K562 (cell line): Measurements from ENCODE around the gene RTF2. TPM values are rescaled to one million over a fixed set of nuclear protein-coding genes. Genes with fewer than 3 reads are reported as not detected.

ENCODE experiments used
- ATAC-seq: fragments of 200-7000 bp; cut with Tn5 transposase; 3 replicates; pipeline ENCODE4 v1.9.1; 2020; ENCODE audit warnings: moderate library complexity
- BruUV-seq: library from RNA; stranded (reverse); fragments of 400-500 nt; replicated peaks from 2 replicates; lab custom pipeline; 2021; lab: Mats Ljungman, UMichigan
- CTCF ChIA-PET: fragments of 300-600 bp; formaldehyde crosslinking; extraction: SDS; loops from one replicate; lab custom pipeline; 2021; ENCODE audit warnings: low intra/inter-chr PET ratio; lab: Yijun Ruan, JAX
- POLR2A ChIA-PET: fragments of 300-600, 350-650 bp; sonication (Branson Sonifier 250); formaldehyde crosslinking; extraction: SDS; loops from one replicate; lab custom pipeline; 2021; ENCODE audit warnings: antibody characterized with exemption, inconsistent platforms; lab: Yijun Ruan, JAX
- DNase-seq, 4 experiments: peaks; one replicate each; pipeline versions ENCODE4 v3.0.0 to v3.0.0-alpha.2; 2011 to 2018; ENCODE audit warnings: low spot score in 3 of 4, mixed read lengths in 3 of 4; ENCODE audit errors: extremely low read depth in 1 of 4
- FAIRE-seq: peaks from 2 replicates; lab custom pipeline; 2011; peaks lifted over from hg19 to GRCh38; lab: Jason Lieb, UNC
- H2AFZ ChIP-seq: 2 replicates; pipeline ENCODE4 v1.6.0; 2011; ENCODE audit warnings: low read depth, low read length, control low read depth, inconsistent platforms
- H3K27ac ChIP-seq: fragments of 200-600 bp; 3 replicates; pipeline ENCODE4 v1.8.0; 2011; ENCODE audit warnings: low read depth, mild to moderate bottlenecking, control low read depth, inconsistent platforms, low read length, moderate library complexity, mixed read lengths; ENCODE audit errors: extremely low read depth
- H3K27me3 ChIP-seq, 2 experiments: fragments of 300-600 bp in 1 of 2; 2 replicates in 1 of 2; 3 replicates in 1 of 2; pipeline versions ENCODE4 v1.6.0 to v1.8.0; 2011; ENCODE audit warnings: inconsistent platforms in 2 of 2, low read length in 2 of 2, mild to moderate bottlenecking in 1 of 2, mixed read lengths in 1 of 2, moderate library complexity in 1 of 2; ENCODE audit not compliant: control insufficient read depth in 2 of 2, insufficient read depth in 2 of 2
- H3K36me3 ChIP-seq: fragments of 300-600 bp; 3 replicates; pipeline ENCODE4 v1.8.0; 2011; ENCODE audit warnings: mild to moderate bottlenecking, low read length, inconsistent platforms; ENCODE audit not compliant: control insufficient read depth, insufficient read depth
- H3K4me1 ChIP-seq, 2 experiments: fragments of 200-600 bp in 1 of 2; replicated peaks in 1 of 2; 2 replicates in 1 of 2; 3 replicates in 1 of 2; pipeline versions ENCODE4 v1.5.1 to v1.8.0; 2011; ENCODE audit warnings: inconsistent platforms in 2 of 2, low read length in 2 of 2, mild to moderate bottlenecking in 1 of 2, mixed read lengths in 1 of 2, moderate library complexity in 1 of 2; ENCODE audit not compliant: control insufficient read depth in 2 of 2, insufficient read depth in 2 of 2
- H3K4me2 ChIP-seq: 2 replicates; pipeline ENCODE4 v1.6.1; 2011; ENCODE audit warnings: low read length, control low read depth, inconsistent platforms, mixed read lengths; ENCODE audit not compliant: insufficient read depth
- H3K4me3 ChIP-seq: fragments of 200-600 bp; sonication (generic), shearing (Covaris generic); 2 replicates; pipeline ENCODE4 v1.5.1; 2016; ENCODE audit warnings: control low read depth, inconsistent platforms
- H3K79me2 ChIP-seq: fragments of 200-600 bp; 3 replicates; pipeline ENCODE4 v1.8.0; 2011; ENCODE audit warnings: low read length, inconsistent platforms; ENCODE audit not compliant: control insufficient read depth, insufficient read depth
- H3K9ac ChIP-seq, 2 experiments: 2 replicates each; pipeline versions ENCODE4 v1.6.0 to v1.6.1; 2011; ENCODE audit warnings: low read depth in 2 of 2, low read length in 2 of 2, control low read depth in 1 of 2, inconsistent platforms in 1 of 2, mild to moderate bottlenecking in 1 of 2, mixed read lengths in 1 of 2; ENCODE audit not compliant: insufficient read depth in 1 of 2
- H3K9me1 ChIP-seq: one replicate; pipeline ENCODE4 v1.6.0; 2011; ENCODE audit warnings: inconsistent platforms, mild to moderate bottlenecking, low read length, moderate library complexity; ENCODE audit not compliant: control insufficient read depth, insufficient read depth
- H3K9me3 ChIP-seq: replicated peaks from 2 replicates; pipeline ENCODE4 v1.5.1; 2011; ENCODE audit warnings: low read depth, low read length, inconsistent platforms; ENCODE audit not compliant: control insufficient read depth, insufficient read depth
- H4K20me1 ChIP-seq: replicated peaks from 2 replicates; pipeline ENCODE4 v1.6.1; 2011; ENCODE audit warnings: low read length, inconsistent platforms, mixed read lengths; ENCODE audit not compliant: control insufficient read depth, insufficient read depth
- MBD2 ChIP-seq: sonication (generic); IDR thresholded peaks from 2 replicates; pipeline ENCODE4 v1.6.1; 2016; ENCODE audit warnings: low read depth, borderline replicate concordance
- NKRF ChIP-seq: fragments of 450-650 bp; IDR thresholded peaks from 2 replicates; pipeline ENCODE4 v1.6.1; 2016; ENCODE audit warnings: borderline replicate concordance
- POLR2G ChIP-seq: fragments of 200-400 bp; formaldehyde crosslinking; IDR thresholded peaks from 2 replicates; pipeline ENCODE4 v1.6.1; 2017; ENCODE audit warnings: low read depth, mild to moderate bottlenecking, antibody characterized with exemption, low read length, moderate library complexity
- ZBTB33 ChIP-seq: sonication (generic); formaldehyde crosslinking; IDR thresholded peaks from 2 replicates; pipeline ENCODE4 v1.8.1; 2023; ENCODE audit warnings: mild to moderate bottlenecking, missing genetic modification reagents
- ZNF212 ChIP-seq: fragments of 450-650 bp; formaldehyde crosslinking; IDR thresholded peaks from 2 replicates; pipeline ENCODE4 v1.4.0; 2020; ENCODE audit warnings: mild to moderate bottlenecking
- ZNF239 ChIP-seq: fragments of 250-450 bp; sonication (Bioruptor Pico); IDR thresholded peaks from 2 replicates; pipeline ENCODE4 v1.4.0; 2020; ENCODE audit warnings: mild to moderate bottlenecking
- WGBS: fragments of 100-300 bp; shearing (Covaris generic); methylation state at CpG from one replicate; pipeline ENCODE4 v1.1.6; 2016; ENCODE audit warnings: low coverage, mixed read lengths; ENCODE audit not compliant: insufficient coverage; ENCODE audit errors: missing lambda C conversion rate; 5-methylcytosine and 5-hydroxymethylcytosine counted together
- in situ Hi-C: fragments of 300-500 bp; cut with MboI; formaldehyde crosslinking; loops from 4 replicates; pipeline ENCODE4 v1.15.0; 2018; ENCODE audit warnings: inconsistent platforms, mixed read lengths
- intact Hi-C: fragments of 100-400 bp; cut with micrococcal nuclease; formaldehyde crosslinking; loops from 2 replicates; pipeline ENCODE4 v1.14.2; 2022
- polyA plus RNA-seq, 8 experiments: library from polyadenylated mRNA; depleted of rRNA in 4 of 8; stranded (reverse) in 5 of 8; unstranded in 3 of 8; fragments of >200 nt; fragmentation: Nextera tagmentation in 2 of 8; fragmentation: Illumina TruSeq in 1 of 8; extraction: Ambion mirVana in 2 of 8; extraction: Trizol in 1 of 8; gene quantifications; 2 replicates each; pipeline versions ENCODE4 v1.2.1 to v1.2.3, GENCODE V29; 2011 to 2014; ENCODE audit warnings: inconsistent platforms in 1 of 8, missing spikeins in 1 of 8
- total RNA-seq, 7 experiments: library from RNA; depleted of rRNA in 6 of 7; stranded (reverse); fragments of >200 nt in 6 of 7; fragmentation: Illumina TruSeq in 2 of 7; extraction: Trizol in 2 of 7; gene quantifications; 2 replicates each; pipeline versions ENCODE4 v1.2.1 to v1.2.3, GENCODE V29; 2011 to 2021; ENCODE audit warnings: low replicate concordance in 1 of 7

RTF2 gene
- total and polyA plus RNA-seq, 9 of the 15 experiments (the other 6 are each of a cell fraction or from before 2014, with no cell fraction given) = 67.0 to 177 (median 84.9) TPM

- ChIA-PET CTCF (interaction anchor here (0.7 kb wide), 1 partner anchor 95 kb away, joined by 7 read pairs; no protein-coding TSS in a partner anchor), POLR2A (interaction anchor here (1.0 to 3.7 kb wide), 6 partner anchors 12 to 53 kb away, joined by 3 to 15 read pairs (median 4); partner anchors contain the start of gene CASS4)
- DNase-seq = no peak
- no peak overlapping the region for H3K27ac ChIP-seq
- H3K4me2 ChIP-seq = no peak overlapping the region
- peaks cover 82% of the 10 kb centered on the region for H3K36me3 ChIP-seq
- H3K9me3 ChIP-seq = no peaks in the 10 kb centered on the region
- no peak for FAIRE-seq
- H2AFZ ChIP-seq = no peak overlapping the region
- no peak overlapping the region for H3K9ac ChIP-seq
- no peak overlapping the region for H3K4me3 ChIP-seq
- H3K4me1 ChIP-seq = peaks cover 5 to 13% of the 10 kb centered on the region in 2 experiments; a peak in 4 of 5 replicates
- intact Hi-C loops = no loop called here
- in situ Hi-C loops = no loop called here
- H3K9me1 ChIP-seq = peaks cover 2% of the 10 kb centered on the region
- TF ChIP-seq ZBTB33 = 0 out of 2 replicates have a peak, but pooled peaks have one; percentile 33
- TF ChIP-seq POLR2G = peak; percentile 39; the same call in 1 of the 2 replicates
- TF ChIP-seq ZNF212 (CRISPR knock-in tag) = no peak
- TF ChIP-seq NKRF = no peak
- no peak for TF ChIP-seq MBD2
- no peak for TF ChIP-seq ZNF239 (CRISPR knock-in tag)
- H3K79me2 ChIP-seq = peaks cover 16% of the 10 kb centered on the region
- BruUV-seq = TSS peak; percentile 3
- H3K27me3 ChIP-seq = no peaks in the 10 kb centered on the region
- H4K20me1 ChIP-seq = no peaks in the 10 kb centered on the region
- WGBS = 89% methylated on average over 15 of the region's 17 CpGs
- no peak for ATAC-seq
Measured at GRCh38 chr20:56442389-56443365, 25.8 kb upstream of the RTF2 start.
